NT2/D1 (cell line): ENCODE results near the gene C1orf21.

Source experiments
- SUZ12 ChIP-seq: IDR thresholded peaks from 2 replicates; pipeline ENCODE4 v1.6.1; 2011; ENCODE audit not compliant: insufficient read length, insufficient read depth; ENCODE audit errors: extremely low read depth
- YY1 ChIP-seq: IDR thresholded peaks from 2 replicates; pipeline ENCODE4 v1.6.1; 2011; ENCODE audit not compliant: insufficient read length, insufficient read depth

GRCh38 chr1:184492536-184492935 is 105.7 kb downstream of the C1orf21 start:
- TF ChIP-seq YY1 (no peak), SUZ12 (no peak)
